Skeletal muscle cell (primary cell): ENCODE data around the gene VWCE.

Experiments
- DNase-seq: peaks from one replicate; pipeline ENCODE4 v3.0.0-alpha.2; 2010; ENCODE audit warnings: low read depth
- H3K4me3 ChIP-seq: 2 replicates; pipeline ENCODE4 v1.5.1; 2011; ENCODE audit warnings: low read depth, mild to moderate bottlenecking, control low read depth, low read length, moderate library complexity

VWCE gene

GRCh38 chr11:61292356-61292755 is 2.8 kb downstream of the VWCE start:
- no peak overlapping the region for H3K4me3 ChIP-seq
- no peak for DNase-seq

- no peak overlapping the region for H3K4me3 ChIP-seq
- no peak for DNase-seq
Observed at GRCh38 chr11:61290905-61291690, 4.0 kb downstream of the VWCE start.

GRCh38 chr11:61287338-61287977 is 7.7 kb downstream of the VWCE start:
- no peak for DNase-seq
- no peak overlapping the region for H3K4me3 ChIP-seq

GRCh38 chr11:61283613-61284012 is 11.5 kb downstream of the VWCE start:
- no peak for DNase-seq
- H3K4me3 ChIP-seq: no peak overlapping the region

- H3K4me3 ChIP-seq: no peak overlapping the region
- no peak for DNase-seq
Observed at GRCh38 chr11:61281581-61282250, 13.4 kb downstream of the VWCE start.

GRCh38 chr11:61280883-61281580 is 14.1 kb downstream of the VWCE start:
- DNase-seq: no peak
- H3K4me3 ChIP-seq: no peak overlapping the region

- H3K4me3 ChIP-seq: no peak overlapping the region
Observed at GRCh38 chr11:61279934-61280659, 15.0 kb downstream of the VWCE start.

DNA sequence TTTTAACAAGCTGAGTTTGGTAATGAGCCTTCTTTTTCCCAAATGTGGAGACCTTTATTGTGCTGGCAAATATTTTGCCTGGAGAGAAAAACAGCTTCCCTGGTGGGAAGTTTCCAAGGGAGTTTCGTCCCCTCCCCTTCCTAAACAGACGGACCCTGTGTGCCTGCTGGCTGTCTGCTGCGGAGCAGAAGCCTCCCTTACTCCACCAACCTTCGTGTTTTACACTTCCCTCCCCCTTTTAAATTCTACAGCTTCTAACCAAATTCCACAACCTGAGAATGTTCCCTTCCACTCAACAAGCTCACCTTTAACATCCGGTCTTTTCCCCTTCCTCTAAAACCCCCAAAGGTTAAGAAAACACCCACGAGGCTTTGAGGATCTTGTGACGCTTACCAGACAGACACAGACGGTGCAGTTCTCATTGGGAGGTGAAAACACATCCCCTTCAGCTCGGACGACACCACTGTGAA is 17.1 kb downstream of the VWCE start:
- no peak for DNase-seq
- no peak overlapping the region for H3K4me3 ChIP-seq

More at GRCh38 chr11:61279934-61280659, 15.0 kb downstream of the VWCE start:
- DNase-seq: no peak

- no peak overlapping the region for H3K4me3 ChIP-seq
- DNase-seq: no peak
Observed at GRCh38 chr11:61277186-61278000, 17.7 kb downstream of the VWCE start.

DNA sequence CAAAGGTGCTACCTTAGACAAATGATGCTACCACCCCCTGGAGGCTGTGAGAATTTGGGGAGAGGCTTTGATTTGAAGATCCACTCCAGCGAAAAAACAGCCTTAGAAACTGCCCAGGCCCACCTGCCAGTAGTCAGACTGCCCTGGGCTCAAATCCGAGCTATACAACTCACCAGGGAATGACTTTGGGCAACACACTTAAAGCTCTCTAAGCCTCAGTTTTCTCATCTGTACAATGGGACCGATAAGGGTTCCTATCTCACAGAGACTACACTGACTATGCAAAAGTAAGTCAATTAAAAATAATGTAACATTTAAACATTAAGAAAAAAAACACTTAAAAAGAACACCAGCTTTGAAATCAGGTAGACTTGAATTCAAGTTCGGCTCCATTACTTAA is 19.9 kb downstream of the VWCE start:
- no peak overlapping the region for H3K4me3 ChIP-seq
- no peak for DNase-seq

DNA sequence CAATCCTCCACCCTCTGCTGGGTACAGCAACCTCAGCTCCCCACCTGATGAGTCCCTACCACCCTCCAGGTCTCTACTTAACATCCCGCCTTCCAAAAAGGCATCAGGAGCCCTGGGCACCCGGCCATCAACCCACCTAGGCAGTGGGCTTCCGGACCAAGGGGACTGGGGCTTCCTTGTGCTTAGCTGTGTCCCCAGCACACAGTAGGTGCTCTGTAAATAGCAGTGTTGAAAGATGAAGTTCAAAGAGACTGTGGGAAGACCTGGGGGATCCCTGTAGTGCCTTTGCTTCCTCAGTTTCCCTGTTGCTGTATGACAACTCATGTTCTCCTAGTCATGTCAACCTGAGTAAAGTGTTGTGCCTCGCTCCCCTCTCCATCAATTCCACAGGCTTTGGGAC is 21.0 kb downstream of the VWCE start:
- no peak overlapping the region for H3K4me3 ChIP-seq
- no peak for DNase-seq

DNA sequence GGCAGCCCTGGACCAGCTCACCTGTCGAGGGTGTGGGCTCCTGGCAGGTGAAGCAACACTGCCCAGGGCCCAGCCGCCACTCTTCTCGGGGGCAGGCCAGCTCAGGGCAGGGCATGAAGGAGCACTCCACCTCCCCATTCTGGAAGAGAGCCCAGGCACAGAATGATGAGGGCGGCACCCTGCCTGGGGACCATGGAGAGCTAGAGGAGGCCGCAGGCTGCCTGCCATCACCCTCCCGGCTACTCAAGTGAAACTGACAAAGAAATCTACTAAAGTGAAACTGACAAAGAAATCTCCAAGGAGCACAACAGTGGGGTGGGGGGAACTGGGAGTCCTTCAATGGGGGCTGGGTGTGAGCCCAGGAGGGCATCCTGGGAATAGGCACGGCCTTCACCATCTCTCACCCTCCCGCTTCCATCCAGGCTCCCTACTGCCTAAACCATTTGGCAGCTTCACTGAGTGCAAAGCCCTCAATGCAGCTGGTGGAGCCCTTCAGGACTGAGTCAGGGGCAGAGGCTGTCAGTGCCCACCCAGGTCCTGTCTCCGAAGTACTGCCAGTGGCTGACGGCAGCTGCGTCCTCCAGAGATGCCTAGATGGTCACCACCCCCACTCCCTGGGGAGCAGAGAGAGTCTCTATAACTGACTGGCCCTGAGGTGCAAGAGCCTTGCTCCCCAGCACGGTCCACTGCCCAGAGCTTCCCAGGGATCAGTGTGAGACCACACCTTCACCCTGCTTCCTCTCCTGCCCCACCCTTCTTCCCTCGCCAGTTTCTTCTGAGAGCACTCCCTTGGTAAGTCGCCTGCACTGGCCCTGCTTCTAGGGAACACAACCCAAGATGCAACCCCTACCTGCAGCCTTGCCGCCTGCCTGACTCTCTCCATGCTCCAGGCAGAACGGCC is 21.7 kb downstream of the VWCE start:
- no peak overlapping the region for H3K4me3 ChIP-seq
- no peak for DNase-seq

GRCh38 chr11:61272731-61273130 is 22.4 kb downstream of the VWCE start:
- no peak for DNase-seq
- no peak overlapping the region for H3K4me3 ChIP-seq

DNA sequence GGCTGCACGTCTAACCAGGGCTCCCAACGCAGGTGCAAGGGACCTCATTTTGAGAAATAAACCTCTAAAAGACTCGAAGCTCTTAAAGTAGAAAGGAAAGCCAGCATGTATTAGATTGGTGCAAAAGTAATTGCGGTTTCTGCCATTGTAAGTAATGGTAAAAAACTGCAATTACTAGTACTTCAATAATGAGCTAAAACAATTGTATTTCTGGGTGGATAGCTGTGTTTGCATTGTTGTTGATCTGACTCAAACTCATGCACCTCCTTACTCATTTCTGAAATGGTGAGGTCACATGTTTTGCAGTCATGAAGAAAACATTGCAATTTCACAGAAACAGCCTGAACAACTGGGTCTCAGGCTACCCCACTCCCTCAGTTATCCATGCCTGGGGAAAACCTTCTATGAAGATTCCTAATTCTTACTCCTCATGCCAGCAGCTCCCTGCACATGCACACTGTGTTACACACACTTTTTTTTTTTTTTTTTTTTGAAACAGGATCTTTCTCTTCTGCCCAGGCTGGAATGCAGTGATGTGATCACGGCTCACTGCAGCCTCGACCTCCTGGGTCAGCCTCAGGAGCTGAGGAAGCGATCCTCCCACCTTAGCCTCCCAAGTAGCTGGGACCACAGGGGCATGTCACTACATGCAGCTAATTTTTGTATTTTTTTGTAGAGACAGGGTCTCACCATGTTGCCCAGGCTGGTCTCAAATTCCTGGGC is 24.6 kb downstream of the VWCE start:
- no peak for DNase-seq
- H3K4me3 ChIP-seq: no peak overlapping the region

DNA sequence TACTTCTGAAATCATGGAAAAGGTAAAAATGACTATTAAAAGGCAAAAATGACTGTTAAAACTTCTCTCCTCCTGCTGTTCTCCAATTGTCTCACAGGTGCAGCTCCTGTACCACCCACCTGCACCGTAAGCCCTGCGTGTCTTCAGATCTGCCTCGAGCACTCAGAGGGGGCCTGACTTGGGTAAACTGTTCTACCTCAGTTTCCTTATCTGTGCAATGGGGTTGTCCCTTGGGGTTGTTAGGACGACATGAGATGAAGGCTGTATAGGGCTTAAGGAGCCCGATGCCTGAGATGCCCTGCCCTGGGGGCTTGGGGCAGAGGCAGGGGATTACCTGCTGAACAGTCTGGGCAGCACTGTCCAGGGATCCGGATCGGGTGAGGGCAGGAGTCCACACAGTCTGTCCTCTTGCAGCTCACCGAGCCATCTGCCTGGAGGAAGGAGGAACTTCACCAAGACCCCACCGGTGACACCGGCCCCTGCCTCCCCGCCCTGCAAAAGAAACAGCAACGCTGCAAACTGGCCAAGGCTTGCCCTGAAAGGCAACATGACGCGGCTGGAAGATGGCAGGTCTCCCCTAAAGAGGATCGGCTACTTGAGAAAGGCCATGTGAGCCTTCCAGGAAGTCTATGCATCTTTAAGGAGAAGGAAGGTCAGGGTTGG is 26.4 kb downstream of the VWCE start:
- no peak overlapping the region for H3K4me3 ChIP-seq
- DNase-seq: no peak

DNA sequence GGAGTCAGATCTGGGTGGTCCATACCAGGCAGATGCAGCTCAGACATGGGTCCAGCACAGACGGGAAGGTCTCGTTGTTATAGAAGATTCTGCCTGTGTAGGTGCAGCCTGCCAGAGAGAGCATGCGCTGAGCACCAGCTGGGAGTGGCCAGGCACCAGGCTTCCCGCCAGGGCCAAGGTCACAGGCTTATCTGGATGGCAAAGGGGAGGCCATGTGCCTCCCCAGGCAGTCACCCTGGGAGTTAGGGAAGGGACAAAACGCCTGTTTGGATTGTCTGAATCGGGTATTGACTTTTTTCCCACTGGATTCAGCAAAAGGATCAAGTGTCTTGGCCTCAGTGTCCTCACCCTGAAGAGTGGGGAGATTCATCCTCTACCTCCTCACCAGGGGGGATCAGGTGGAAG is 27.7 kb downstream of the VWCE start:
- no peak for DNase-seq
- H3K4me3 ChIP-seq: no peak overlapping the region
